ENCODE measurements around the gene PRR12. TPM values are rescaled to one million over a fixed set of nuclear protein-coding genes. Genes with fewer than 3 reads are reported as not detected.

PRR12 gene
- total and polyA plus RNA-seq, 9 of the 15 experiments (the other 6 are each of a cell fraction or from before 2014, with no cell fraction given), result 0.01 to 21.1 (median 0.98) TPM

GRCh38 chr19:49580264-49581006 lies 10.5 kb upstream of the PRR12 start, which contains the start of gene NOSIP (continued):
- no peak for TF ChIP-seq ID3 (CRISPR knock-in tag; IDR thresholded peaks at IDR 0.05)
- peak; percentile 62; the same call in 1 of the 2 replicates for TF ChIP-seq ID3 (tag; IDR thresholded peaks at IDR 0.05)
- TF ChIP-seq TBP (optimal IDR thresholded peaks at IDR 0.05; ENCODE audit: low read depth, low read length), result peak; percentile 98
- TF ChIP-seq PCBP1 (IDR thresholded peaks at IDR 0.05; ENCODE audit: low read depth, low read length, poor library complexity, severe bottlenecking), result no peak
- TF ChIP-seq CHD4 (IDR thresholded peaks at IDR 0.05; ENCODE audit: insufficient read depth, insufficient replicate concordance, low read depth, low read length, poor library complexity, severe bottlenecking), result no peak
- TF ChIP-seq CHD2 (IDR thresholded peaks at IDR 0.05; ENCODE audit: low read depth, low read length), result no peak
- TF ChIP-seq TGIF2 (CRISPR knock-in tag; IDR thresholded peaks at IDR 0.05), result no peak; the same call in 1 of the 2 replicates
- no peak for TF ChIP-seq ILK (tag; IDR thresholded peaks at IDR 0.05; ENCODE audit: borderline replicate concordance, low read depth)
- TF ChIP-seq TCF7 (IDR thresholded peaks at IDR 0.05; ENCODE audit: borderline replicate concordance), result peak; percentile 75; the same call in 1 of the 2 replicates
- TF ChIP-seq ZNF140 (CRISPR knock-in tag; IDR thresholded peaks at IDR 0.05), result no peak
- TF ChIP-seq PHTF2 (CRISPR knock-in tag; IDR thresholded peaks at IDR 0.05), result no peak; the same call in 1 of the 2 replicates
- TF ChIP-seq ZNF644 (tag; IDR thresholded peaks at IDR 0.05; ENCODE audit: low read depth), result no peak; the same call in 1 of the 2 replicates
- no peak for TF ChIP-seq NFE2L1 (tag; IDR thresholded peaks at IDR 0.05; ENCODE audit: borderline replicate concordance, low read depth)
- 0 out of 2 replicates have a peak, but pooled peaks have one; percentile 63 for TF ChIP-seq ERF (CRISPR knock-in tag; IDR thresholded peaks at IDR 0.05)
- TF ChIP-seq HDAC1 (IDR thresholded peaks at IDR 0.05), result peak in 1 of 2 experiments; percentile 44; a peak in 1 of 4 replicates
- TF ChIP-seq ZNF445 (CRISPR knock-in tag; IDR thresholded peaks at IDR 0.05; ENCODE audit: low read depth), result no peak
- TF ChIP-seq NFYB (IDR thresholded peaks at IDR 0.05; ENCODE audit: extremely low read depth, insufficient read length), result no peak
- peak in 1 of 2 experiments; percentile 80; a peak in 2 of 4 replicates for TF ChIP-seq ZNF639 (CRISPR knock-in tag; conservative IDR thresholded peaks at IDR 0.05 in 1 of 2, IDR thresholded peaks at IDR 0.05 in 1 of 2)
- TF ChIP-seq ZNF561 (CRISPR knock-in tag; conservative IDR thresholded peaks at IDR 0.05), result no peak
- TF ChIP-seq MYNN (IDR thresholded peaks at IDR 0.05), result no peak
- no peak for TF ChIP-seq MYNN (CRISPR knock-in tag; IDR thresholded peaks at IDR 0.05)
- peak; percentile 99 for TF ChIP-seq POLR2A (conservative IDR thresholded peaks at IDR 0.05)
- TF ChIP-seq E4F1 (CRISPR knock-in tag; IDR thresholded peaks at IDR 0.05; ENCODE audit: borderline replicate concordance), result no peak

All from K562 (cell line).